Measurements from ENCODE around the gene MSI2.

DNA sequence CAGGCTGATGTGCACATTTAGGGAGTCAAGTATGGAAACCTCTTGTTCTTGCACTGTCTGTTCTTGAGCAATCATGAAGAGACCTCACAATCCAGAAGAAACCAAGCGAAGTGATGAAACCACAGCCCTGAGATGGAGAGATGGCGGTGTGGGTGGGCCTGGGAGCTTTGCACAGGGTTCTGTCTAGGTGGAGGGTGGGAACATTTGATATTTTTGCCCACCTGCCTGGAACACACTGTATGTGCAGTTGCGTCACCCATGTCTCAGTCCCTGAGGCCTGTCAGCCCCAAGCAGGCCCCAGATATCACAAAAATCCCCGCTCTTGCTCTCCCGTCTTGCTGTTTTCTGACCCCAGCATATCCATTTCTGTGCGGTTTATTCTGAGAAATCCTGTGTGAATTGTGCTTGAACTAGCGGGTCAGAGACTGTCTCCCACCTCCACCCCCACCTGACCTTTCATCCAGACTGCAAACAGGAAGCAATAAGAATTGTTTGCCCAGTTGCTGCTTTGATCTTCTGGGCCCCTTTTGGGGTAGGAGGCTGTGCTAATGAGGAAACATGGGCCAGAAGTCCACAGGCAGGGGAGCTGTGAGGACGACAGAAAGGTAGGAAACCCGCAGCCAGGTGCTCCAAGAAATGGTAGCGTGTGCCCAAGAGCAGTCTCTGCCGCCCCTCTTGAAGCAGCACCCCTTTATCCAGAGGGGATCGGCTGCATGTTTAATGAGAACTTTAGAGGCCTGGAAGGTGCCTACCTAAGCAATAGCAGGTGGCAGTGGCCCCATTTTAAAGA, 304.9 kb downstream of the MSI2 start:
- TF ChIP-seq, protein P1, sequence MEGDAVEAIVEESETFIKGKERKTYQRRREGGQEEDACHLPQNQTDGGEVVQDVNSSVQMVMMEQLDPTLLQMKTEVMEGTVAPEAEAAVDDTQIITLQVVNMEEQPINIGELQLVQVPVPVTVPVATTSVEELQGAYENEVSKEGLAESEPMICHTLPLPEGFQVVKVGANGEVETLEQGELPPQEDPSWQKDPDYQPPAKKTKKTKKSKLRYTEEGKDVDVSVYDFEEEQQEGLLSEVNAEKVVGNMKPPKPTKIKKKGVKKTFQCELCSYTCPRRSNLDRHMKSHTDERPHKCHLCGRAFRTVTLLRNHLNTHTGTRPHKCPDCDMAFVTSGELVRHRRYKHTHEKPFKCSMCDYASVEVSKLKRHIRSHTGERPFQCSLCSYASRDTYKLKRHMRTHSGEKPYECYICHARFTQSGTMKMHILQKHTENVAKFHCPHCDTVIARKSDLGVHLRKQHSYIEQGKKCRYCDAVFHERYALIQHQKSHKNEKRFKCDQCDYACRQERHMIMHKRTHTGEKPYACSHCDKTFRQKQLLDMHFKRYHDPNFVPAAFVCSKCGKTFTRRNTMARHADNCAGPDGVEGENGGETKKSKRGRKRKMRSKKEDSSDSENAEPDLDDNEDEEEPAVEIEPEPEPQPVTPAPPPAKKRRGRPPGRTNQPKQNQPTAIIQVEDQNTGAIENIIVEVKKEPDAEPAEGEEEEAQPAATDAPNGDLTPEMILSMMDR (IDR thresholded peaks at IDR 0.05; ENCODE audit: insufficient read depth, low read length, poor library complexity, severe bottlenecking), result no peak
- TF ChIP-seq EZH2phosphoT487 (conservative IDR thresholded peaks at IDR 0.05; ENCODE audit: low read length), result no peak

Measured in SU-DHL-6 (cell line).